Measurements from ENCODE around the gene GRK3.

DNA sequence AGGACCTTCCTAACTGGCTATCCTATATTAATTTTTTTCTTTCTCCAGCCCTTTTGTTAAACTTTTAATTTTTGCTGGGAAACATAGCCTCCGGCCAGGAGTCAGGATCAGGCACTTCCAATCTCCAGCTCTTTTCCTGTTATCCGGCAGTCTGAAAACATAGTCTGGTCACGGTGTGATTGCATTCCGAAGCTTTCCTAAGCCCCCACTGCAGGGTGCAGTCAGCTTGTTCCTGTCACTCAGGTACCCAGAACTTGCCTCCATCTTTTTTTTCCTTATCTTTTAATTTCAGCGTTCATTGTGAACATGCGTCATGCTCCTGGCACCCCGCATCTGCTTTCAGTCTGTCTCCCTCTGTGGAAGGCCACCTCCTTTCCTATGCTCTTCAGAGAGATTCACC, 59.4 kb downstream of the GRK3 start:
- no peak for TF ChIP-seq CTCF (IDR thresholded peaks at IDR 0.05)
- no peak for TF ChIP-seq POLR2A (IDR thresholded peaks at IDR 0.05)
